Glomerular visceral epithelial cell (primary cell): ENCODE data around the gene LURAP1L.

Source experiments
- DNase-seq: peaks from one replicate; pipeline ENCODE4 v3.0.0-alpha.2; 2016; ENCODE audit errors: extremely low spot score

LURAP1L gene

GRCh38 chr9:12774861-12775678 lies at the start of gene LURAP1L:
Gene LURAP1L, plus strand, starts transcription at chr9:12775020. Its CDS starts 696 bp downstream, at chr9:12775716.
- DNase-seq = peak; percentile 62

- DNase-seq = no peak
These were observed 48.0 kb upstream of the LURAP1L start for GRCh38 chr9:12726795-12727194.

- no peak for DNase-seq
These were observed 44.6 kb upstream of the LURAP1L start for GRCh38 chr9:12730198-12730597.

GRCh38 chr9:12730927-12731326 lies 43.9 kb upstream of the LURAP1L start:
- no peak for DNase-seq

- no peak for DNase-seq
These were observed 41.8 kb upstream of the LURAP1L start for GRCh38 chr9:12732971-12733370.

- DNase-seq = no peak
These were observed 39.2 kb upstream of the LURAP1L start for GRCh38 chr9:12735665-12736064.

- DNase-seq = no peak
These were observed 36.9 kb upstream of the LURAP1L start for GRCh38 chr9:12737871-12738270.

GRCh38 chr9:12739014-12739652 lies 35.7 kb upstream of the LURAP1L start:
- DNase-seq = peak; percentile 3

GRCh38 chr9:12740845-12741244 lies 34.0 kb upstream of the LURAP1L start:
- DNase-seq = no peak

GRCh38 chr9:12748016-12748415 lies 26.8 kb upstream of the LURAP1L start:
- no peak for DNase-seq

GRCh38 chr9:12748954-12749353 lies 25.9 kb upstream of the LURAP1L start:
- DNase-seq = no peak

GRCh38 chr9:12753931-12754330 lies 20.9 kb upstream of the LURAP1L start:
- DNase-seq = peak; percentile 69

GRCh38 chr9:12759761-12760160 lies 15.1 kb upstream of the LURAP1L start:
- no peak for DNase-seq

GRCh38 chr9:12760758-12761157 lies 14.1 kb upstream of the LURAP1L start:
- DNase-seq = no peak

- peak; percentile 5 for DNase-seq
These were observed 10.7 kb upstream of the LURAP1L start for GRCh38 chr9:12764150-12764549.

GRCh38 chr9:12765088-12765798 lies 9.6 kb upstream of the LURAP1L start:
- DNase-seq = no peak

GRCh38 chr9:12766357-12766756 lies 8.5 kb upstream of the LURAP1L start:
- no peak for DNase-seq

- no peak for DNase-seq
These were observed 4.6 kb upstream of the LURAP1L start for GRCh38 chr9:12770261-12770660.

GRCh38 chr9:12771891-12772290 lies 2.9 kb upstream of the LURAP1L start:
- peak; percentile 8 for DNase-seq

- DNase-seq = no peak
These were observed 1.3 kb upstream of the LURAP1L start for GRCh38 chr9:12773562-12773961.

GRCh38 chr9:12775679-12776512 lies 1.1 kb downstream of the LURAP1L start:
- DNase-seq = peak; percentile 82
